PC-9 (cell line): Measurements from ENCODE around the gene TPM2. TPM values are rescaled to one million over a fixed set of nuclear protein-coding genes. Genes with fewer than 3 reads are reported as not detected.
"Not testable (repeated sequence)": the region's sequence is repeated elsewhere in the genome, so short reads cannot be mapped to it uniquely, and the experiment has no call there.

Experiments used
- BruUV-seq: library from RNA; stranded (reverse); fragments of 400-500 nt; replicated peaks from 2 replicates; lab custom pipeline; 2021; lab: Mats Ljungman, UMichigan
- CTCF ChIA-PET: fragments of 300-600 bp; sonication (Branson Sonifier 250); formaldehyde crosslinking; loops from one replicate; lab custom pipeline; 2022; ENCODE audit warnings: antibody characterized with exemption; lab: Charles Lee
- POLR2A ChIA-PET: fragments of 300-600 bp; sonication (Branson Sonifier 250); formaldehyde crosslinking; loops from one replicate; lab custom pipeline; 2022; ENCODE audit warnings: antibody characterized with exemption; ENCODE audit not compliant: unreplicated experiment; lab: Charles Lee
- DNase-seq, 2 experiments: peaks; one replicate each; pipeline versions ENCODE4 v3.0.0 to v3.0.0-alpha.2; 2015 to 2022; ENCODE audit warnings: mixed read lengths in 1 of 2
- H2AFZ ChIP-seq: fragments of 200-600 bp; sonication (generic); 2 replicates; pipeline ENCODE4 v1.8.1; 2017; ENCODE audit warnings: antibody characterized with exemption
- H3F3A ChIP-seq: fragments of 200-600 bp; sonication (generic); 2 replicates; pipeline ENCODE4 v1.8.1; 2017; ENCODE audit warnings: antibody characterized with exemption, mild to moderate bottlenecking, low read depth; ENCODE audit not compliant: insufficient read depth
- H3K27ac ChIP-seq: fragments of 200-600 bp; sonication (generic); 2 replicates; pipeline ENCODE4 v1.6.1; 2016; ENCODE audit warnings: mixed run types
- H3K27me3 ChIP-seq: fragments of 200-600 bp; sonication (generic); 2 replicates; pipeline ENCODE4 v1.6.1; 2016; ENCODE audit warnings: low read depth, mixed run types; ENCODE audit not compliant: insufficient read depth
- H3K36me3 ChIP-seq: fragments of 200-600 bp; sonication (generic); 2 replicates; pipeline ENCODE4 v1.6.1; 2016; ENCODE audit warnings: low read depth, mixed run types
- H3K4me1 ChIP-seq: fragments of 200-600 bp; sonication (generic); replicated peaks from 2 replicates; pipeline ENCODE4 v1.6.1; 2016; ENCODE audit warnings: mixed run types; ENCODE audit not compliant: insufficient read depth
- H3K4me2 ChIP-seq: fragments of 200-600 bp; sonication (generic); 2 replicates; pipeline ENCODE4 v1.6.1; 2017; ENCODE audit warnings: mixed run types
- H3K4me3 ChIP-seq: fragments of 200-600 bp; sonication (generic); 2 replicates; pipeline ENCODE4 v1.6.1; 2016; ENCODE audit warnings: mixed run types
- H3K79me2 ChIP-seq: fragments of 200-600 bp; sonication (generic); 2 replicates; pipeline ENCODE4 v1.6.1; 2017; ENCODE audit warnings: low read depth, mixed run types
- H3K9me2 ChIP-seq: fragments of 200-600 bp; sonication (generic); 2 replicates; pipeline ENCODE4 v1.8.1; 2017; ENCODE audit warnings: mild to moderate bottlenecking; ENCODE audit not compliant: insufficient read depth
- H3K9me3 ChIP-seq: fragments of 200-600 bp; sonication (generic); 2 replicates; pipeline ENCODE4 v1.8.1; 2016; ENCODE audit warnings: low read depth; ENCODE audit not compliant: insufficient read depth
- H4K20me1 ChIP-seq: fragments of 200-600 bp; sonication (generic); 2 replicates; pipeline ENCODE4 v1.8.1; 2017; ENCODE audit not compliant: insufficient read depth
- CTCF ChIP-seq: fragments of 200-600 bp; sonication (generic); conservative IDR thresholded peaks from 2 replicates; pipeline ENCODE4 v1.6.1; 2017; ENCODE audit warnings: mixed run types, antibody characterized with exemption, mild to moderate bottlenecking, moderate library complexity
- EZH2 ChIP-seq: fragments of 200-600 bp; sonication (generic); IDR thresholded peaks from 2 replicates; pipeline ENCODE4 v1.8.0; 2017; ENCODE audit warnings: antibody characterized with exemption, low read depth
- intact Hi-C: fragments of 100-400 bp; cut with micrococcal nuclease; formaldehyde crosslinking; loops from one replicate; pipeline ENCODE4 v1.10.0; 2022; ENCODE audit not compliant: unreplicated experiment
- total RNA-seq: library from RNA; stranded (reverse); gene quantifications from 2 replicates; pipeline ENCODE4 v1.2.3, GENCODE V29; 2021

The TPM2 gene
- total RNA-seq, 1 experiment from 2014 or later = 30.5 TPM

DNA sequence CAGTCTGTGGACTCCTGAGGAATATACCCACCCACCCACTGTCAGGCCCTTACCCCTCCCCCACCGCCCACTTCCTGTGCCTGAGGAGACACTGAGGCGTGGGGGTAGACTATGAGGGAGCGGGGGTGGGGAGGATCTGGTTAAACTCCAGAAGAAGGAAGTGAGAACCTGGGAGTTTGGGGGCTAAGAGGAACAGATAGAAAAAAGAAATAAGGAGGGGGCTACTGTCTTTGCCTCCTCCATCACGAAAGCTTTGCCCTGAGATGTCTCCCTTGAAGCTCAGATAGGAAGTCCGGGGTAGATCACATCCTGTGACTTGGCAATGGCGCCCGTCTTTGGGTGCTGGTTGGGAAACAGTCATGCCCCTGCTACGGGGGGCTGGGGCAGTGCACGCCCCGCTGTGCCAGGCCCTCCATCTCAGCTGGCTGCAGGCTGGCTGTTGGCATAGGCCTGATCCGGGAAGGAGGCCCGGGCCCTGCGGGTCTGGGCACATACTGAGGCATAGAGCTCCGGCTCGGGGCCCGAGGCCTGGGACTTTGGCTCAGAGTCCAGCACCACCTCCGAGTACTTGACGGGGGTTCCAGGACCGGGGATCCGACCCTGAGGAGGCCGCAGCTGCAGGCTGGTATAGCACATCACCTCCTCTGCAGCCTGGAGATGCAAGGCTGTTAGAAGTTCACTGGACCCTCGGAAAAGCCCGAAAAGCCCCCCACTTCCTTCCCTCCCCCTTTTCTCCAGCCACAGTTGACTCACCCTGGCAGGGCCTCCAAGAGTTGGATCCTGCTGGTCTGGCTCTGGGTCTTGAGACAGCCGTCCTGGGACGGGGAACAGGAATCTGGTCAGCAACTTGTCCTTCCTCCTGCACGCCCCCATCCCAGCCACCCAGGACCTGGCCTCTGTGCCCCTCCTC is 40.0 kb downstream of the TPM2 start:
- POLR2A ChIA-PET = no interaction called here
- H3K27ac ChIP-seq = no peak overlapping the region
- DNase-seq = no peak
- no peaks in the 10 kb centered on the region for H3K27me3 ChIP-seq
- H2AFZ ChIP-seq = no peak overlapping the region
- no peaks in the 10 kb centered on the region for H4K20me1 ChIP-seq
- H3K9me2 ChIP-seq = no peaks in the 10 kb centered on the region
- no peaks in the 10 kb centered on the region for H3K79me2 ChIP-seq
- TF ChIP-seq EZH2 (no peak), CTCF (no peak)
- BruUV-seq = no TSS peak
- peaks cover 13% of the 10 kb centered on the region; the same call in 1 of the 2 replicates for H3F3A ChIP-seq
- H3K36me3 ChIP-seq = no peaks in the 10 kb centered on the region
- CTCF ChIA-PET = no interaction called here
- H3K4me2 ChIP-seq = no peak overlapping the region
- no peaks in the 10 kb centered on the region for H3K9me3 ChIP-seq
- no peak overlapping the region for H3K4me3 ChIP-seq
- peaks cover 21% of the 10 kb centered on the region for H3K4me1 ChIP-seq
- intact Hi-C loops = loop anchor here (5.0 kb wide), 2 partner anchors 167 to 178 kb away; partner anchors contain the start of genes FAM221B and TMEM8B

- BruUV-seq = no TSS peak
- Histone ChIP-seq H3K4me1 (peaks cover 5% of the 10 kb centered on the region; the same call in 1 of the 2 replicates), H3K79me2 (no peaks in the 10 kb centered on the region), H3F3A (no peaks in the 10 kb centered on the region), H3K9me3 (no peaks in the 10 kb centered on the region), H4K20me1 (no peaks in the 10 kb centered on the region), H3K4me3 (peak overlapping the region; percentile 71), H2AFZ (peak overlapping the region; percentile 92), H3K4me2 (peak overlapping the region; percentile 81), H3K36me3 (no peaks in the 10 kb centered on the region), H3K9me2 (no peaks in the 10 kb centered on the region), H3K27me3 (no peaks in the 10 kb centered on the region), H3K27ac (peak overlapping the region; percentile 66)
- POLR2A ChIA-PET = interaction anchor here (1.0 kb wide), 1 partner anchor 18 kb away, joined by 3 read pairs; the partner anchor contains the start of gene ARHGEF39
- TF ChIP-seq CTCF (peak; percentile 73), EZH2 (no peak)
- CTCF ChIA-PET = interaction anchor here (0.5 to 1.5 kb wide), 4 partner anchors 236 to 467 kb away, joined by 3 to 6 read pairs (median 4); no protein-coding TSS in a partner anchor
- intact Hi-C loops = loop anchor here (1.0 to 5.0 kb wide), 4 partner anchors 42 to 181 kb away; partner anchors contain the start of genes CREB3, FAM221B, TESK1 and TLN1
- peak; percentile 61 to 88 for DNase-seq
Measured at GRCh38 chr9:35646533-35647265, 43.0 kb downstream of the TPM2 start.

DNA sequence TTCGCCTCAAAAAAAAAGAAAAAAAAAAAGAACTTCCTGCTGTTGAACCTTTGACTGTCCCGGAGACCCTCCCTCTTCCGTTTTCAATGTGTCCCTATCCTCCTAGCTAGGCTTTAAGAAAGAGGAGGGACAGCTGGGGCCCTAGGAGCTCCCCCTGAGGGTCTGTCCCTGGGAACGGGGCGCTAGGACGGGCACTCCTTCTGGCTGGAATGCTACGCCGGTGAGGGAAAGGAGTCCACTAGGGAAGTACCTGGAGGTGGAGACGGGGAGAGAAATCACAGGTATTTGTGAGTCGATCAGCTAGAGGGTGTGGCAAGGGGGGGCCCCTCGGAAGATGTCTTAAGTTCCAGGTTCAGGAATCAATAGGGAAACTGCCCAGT is 43.6 kb downstream of the TPM2 start:
- DNase-seq = peak; percentile 54 to 61
- BruUV-seq = TSS peak; percentile 58
- TF ChIP-seq CTCF (no peak), EZH2 (no peak)
- peak overlapping the region; percentile 66 for H3K27ac ChIP-seq
- H4K20me1 ChIP-seq = no peaks in the 10 kb centered on the region
- POLR2A ChIA-PET = no interaction called here
- H3K27me3 ChIP-seq = no peaks in the 10 kb centered on the region
- H3K4me2 ChIP-seq = peak overlapping the region; percentile 81
- no peaks in the 10 kb centered on the region for H3K4me1 ChIP-seq
- H3K9me3 ChIP-seq = no peaks in the 10 kb centered on the region
- peak overlapping the region; percentile 71 for H3K4me3 ChIP-seq
- H3K9me2 ChIP-seq = no peaks in the 10 kb centered on the region
- intact Hi-C loops = loop anchor here (1.0 to 5.0 kb wide), 4 partner anchors 41 to 181 kb away; partner anchors contain the start of genes CREB3, FAM221B, TESK1 and TLN1
- H3K36me3 ChIP-seq = no peaks in the 10 kb centered on the region
- CTCF ChIA-PET = interaction anchor here (0.6 to 1.5 kb wide), 3 partner anchors 156 to 464 kb away, joined by 3 to 6 read pairs (median 3); partner anchors contain the start of gene RUSC2
- peak overlapping the region; percentile 92 for H2AFZ ChIP-seq
- H3K79me2 ChIP-seq = no peaks in the 10 kb centered on the region
- H3F3A ChIP-seq = no peaks in the 10 kb centered on the region

DNA sequence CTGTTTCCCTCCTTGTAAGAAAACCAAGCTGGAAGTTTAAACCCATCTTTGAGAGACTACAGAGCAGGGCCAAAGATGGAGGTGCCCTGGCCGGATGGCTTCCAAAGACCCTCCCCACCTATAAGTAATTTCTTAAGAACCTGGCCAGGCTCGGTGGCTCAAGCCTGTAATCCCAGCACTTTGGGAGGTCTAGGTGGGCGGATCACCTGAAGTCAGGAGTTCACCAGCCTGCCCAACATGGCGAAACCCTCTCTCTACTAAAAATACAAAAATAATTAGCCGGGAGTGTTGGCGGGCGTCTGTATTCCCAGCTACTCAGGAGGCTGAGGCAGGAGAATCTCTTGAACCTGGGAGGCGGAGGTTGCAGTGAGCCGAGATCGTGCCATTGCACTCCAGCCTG is 44.0 kb downstream of the TPM2 start:
- not testable (repeated sequence) for BruUV-seq, H4K20me1 ChIP-seq, H3K27me3 ChIP-seq, H3K9me3 ChIP-seq, H3K9me2 ChIP-seq, H3K4me1 ChIP-seq, H3K79me2 ChIP-seq, H3K36me3 ChIP-seq, DNase-seq, H3F3A ChIP-seq
- Histone ChIP-seq H3K27ac (peak overlapping the region; percentile 66), H2AFZ (peak overlapping the region; percentile 92), H3K4me3 (peak overlapping the region; percentile 71), H3K4me2 (peak overlapping the region; percentile 81)
- POLR2A ChIA-PET = interaction anchor here (0.8 kb wide), 1 partner anchor 1196 kb away, joined by 11 read pairs; no protein-coding TSS in a partner anchor
- intact Hi-C loops = loop anchor here (1.0 to 5.0 kb wide), 4 partner anchors 41 to 182 kb away; partner anchors contain the start of genes CREB3, FAM221B, TESK1 and TLN1
- CTCF ChIA-PET = interaction anchor here (0.6 to 1.5 kb wide), 3 partner anchors 156 to 464 kb away, joined by 3 to 6 read pairs (median 3); partner anchors contain the start of gene RUSC2
